Measurements from ENCODE around the gene LCN1. TPM values are rescaled to one million over a fixed set of nuclear protein-coding genes. Genes with fewer than 3 reads are reported as not detected.

Gene LCN1
- total RNA-seq, 1 donor from 2014 or later: not detected

- H3K27ac Mint-ChIP-seq: no peak overlapping the region
- no peaks in the 10 kb centered on the region for H3K36me3 Mint-ChIP-seq (ENCODE audit: insufficient read depth)
- no peaks in the 10 kb centered on the region for H3K9me3 Mint-ChIP-seq (ENCODE audit: low read depth)
- no peak overlapping the region for H3K4me3 Mint-ChIP-seq (ENCODE audit: low read depth)
- no peak for DNase-seq (ENCODE audit: low spot score, unreplicated experiment)
- TF ChIP-seq CTCF (IDR thresholded peaks at IDR 0.05; ENCODE audit: unreplicated experiment): no peak
- peaks cover 7% of the 10 kb centered on the region for H3K27me3 Mint-ChIP-seq
- H3K4me1 Mint-ChIP-seq (ENCODE audit: low read depth): no peaks in the 10 kb centered on the region
Observed at GRCh38 chr9:135552021-135552697, 30.9 kb downstream of the LCN1 start.

- Mint-ChIP-seq H3K9me3 (ENCODE audit: low read depth) (no peaks in the 10 kb centered on the region), H3K4me1 (ENCODE audit: low read depth) (no peaks in the 10 kb centered on the region), H3K36me3 (ENCODE audit: insufficient read depth) (no peaks in the 10 kb centered on the region), H3K27me3 (peaks cover 7% of the 10 kb centered on the region), H3K4me3 (ENCODE audit: low read depth) (no peak overlapping the region), H3K27ac (no peak overlapping the region)
- DNase-seq (ENCODE audit: low spot score, unreplicated experiment): no peak
- no peak for TF ChIP-seq CTCF (IDR thresholded peaks at IDR 0.05; ENCODE audit: unreplicated experiment)
Observed at GRCh38 chr9:135552698-135553171, 31.5 kb downstream of the LCN1 start.

- DNase-seq (ENCODE audit: low spot score, unreplicated experiment): no peak
- no peak for TF ChIP-seq CTCF (IDR thresholded peaks at IDR 0.05; ENCODE audit: unreplicated experiment)
- Mint-ChIP-seq H3K4me3 (ENCODE audit: low read depth) (no peak overlapping the region), H3K9me3 (ENCODE audit: low read depth) (no peaks in the 10 kb centered on the region), H3K27me3 (peaks cover 7% of the 10 kb centered on the region), H3K4me1 (ENCODE audit: low read depth) (peaks cover 1% of the 10 kb centered on the region), H3K36me3 (ENCODE audit: insufficient read depth) (no peaks in the 10 kb centered on the region), H3K27ac (no peak overlapping the region)
Observed at GRCh38 chr9:135554718-135555117, 33.5 kb downstream of the LCN1 start.

- no peak overlapping the region for H3K4me3 Mint-ChIP-seq (ENCODE audit: low read depth)
- TF ChIP-seq CTCF (IDR thresholded peaks at IDR 0.05; ENCODE audit: unreplicated experiment): no peak
- H3K27ac Mint-ChIP-seq: no peak overlapping the region
- H3K4me1 Mint-ChIP-seq (ENCODE audit: low read depth): peaks cover 2% of the 10 kb centered on the region
- DNase-seq (ENCODE audit: low spot score, unreplicated experiment): no peak
- peaks cover 7% of the 10 kb centered on the region for H3K27me3 Mint-ChIP-seq
- no peaks in the 10 kb centered on the region for H3K9me3 Mint-ChIP-seq (ENCODE audit: low read depth)
- H3K36me3 Mint-ChIP-seq (ENCODE audit: insufficient read depth): no peaks in the 10 kb centered on the region
Observed at GRCh38 chr9:135555203-135555602, 34.0 kb downstream of the LCN1 start.

GRCh38 chr9:135555910-135556309, 34.7 kb downstream of the LCN1 start:
- Mint-ChIP-seq H3K36me3 (ENCODE audit: insufficient read depth) (no peaks in the 10 kb centered on the region), H3K27ac (no peak overlapping the region), H3K9me3 (ENCODE audit: low read depth) (no peaks in the 10 kb centered on the region), H3K4me3 (ENCODE audit: low read depth) (no peak overlapping the region), H3K27me3 (peaks cover 4% of the 10 kb centered on the region), H3K4me1 (ENCODE audit: low read depth) (peaks cover 5% of the 10 kb centered on the region)
- no peak for TF ChIP-seq CTCF (IDR thresholded peaks at IDR 0.05; ENCODE audit: unreplicated experiment)
- no peak for DNase-seq (ENCODE audit: low spot score, unreplicated experiment)
